ENCODE measurements around the gene DRP2.
"Not testable (repeated sequence)": the region's sequence is repeated elsewhere in the genome, so short reads cannot be mapped to it uniquely, and the experiment has no call there.

The DRP2 gene

GRCh38 chrX:101219116-101219863 is at the start of gene DRP2:
TSS of gene DRP2 (plus strand) at chrX:101219786. CDS start at chrX:101231648, 11,862 bp downstream.
- no peak for DNase-seq

GRCh38 chrX:101171883-101172400 is 47.6 kb upstream of the DRP2 start:
- no peak for DNase-seq

GRCh38 chrX:101176439-101176838 is 43.1 kb upstream of the DRP2 start:
- no peak for DNase-seq

- not testable (repeated sequence) for DNase-seq
Measured at GRCh38 chrX:101184876-101185275, 34.7 kb upstream of the DRP2 start.

GRCh38 chrX:101187961-101188360 is 31.6 kb upstream of the DRP2 start:
- DNase-seq = not testable (repeated sequence)

DNA sequence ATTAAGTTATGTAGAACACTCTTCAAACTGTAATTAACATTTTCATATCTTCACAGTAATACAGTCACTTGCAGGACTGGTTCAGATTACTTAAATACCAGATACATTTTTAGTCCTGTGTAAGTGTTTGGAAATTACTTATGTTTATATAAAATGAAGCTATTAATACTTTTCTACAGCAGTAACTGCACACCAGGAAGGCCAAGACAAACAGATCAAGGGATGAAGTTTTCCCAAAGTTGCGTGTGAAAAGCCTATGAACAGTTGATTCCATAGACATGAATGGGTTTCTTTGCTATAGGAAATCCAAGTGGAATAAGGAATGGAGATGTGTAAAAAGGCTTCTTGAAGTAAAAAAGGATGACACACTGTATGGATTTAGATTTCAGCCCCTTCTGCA is 28.9 kb upstream of the DRP2 start:
- no peak for DNase-seq

DNA sequence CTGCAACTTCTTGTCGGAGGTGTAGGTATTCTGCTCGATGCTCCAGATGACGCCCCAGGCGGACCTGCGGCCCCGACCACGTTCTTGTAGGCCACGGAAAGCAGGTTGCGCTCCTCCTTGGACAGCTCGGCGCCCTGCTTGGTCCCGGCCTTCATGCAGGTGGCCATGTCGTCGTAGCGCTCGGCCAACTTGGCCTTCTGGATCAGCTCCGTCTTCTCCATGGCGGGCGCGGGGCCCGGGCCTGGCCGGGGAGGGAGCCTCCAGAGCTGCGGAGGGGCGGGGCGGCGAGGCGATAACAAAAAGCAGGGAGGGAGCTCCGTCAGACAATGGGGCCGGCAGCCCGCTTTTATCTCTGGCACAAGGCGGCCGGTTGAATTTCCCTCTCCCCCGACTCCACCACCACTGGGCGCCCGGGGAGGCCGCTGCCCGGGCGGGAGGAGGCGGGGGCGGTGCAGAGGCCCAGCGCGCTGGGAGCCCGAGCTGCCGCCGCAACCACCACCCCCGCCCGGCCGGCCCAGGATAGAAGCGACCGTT is 28.3 kb upstream of the DRP2 start:
- no peak for DNase-seq

GRCh38 chrX:101195442-101196173 is 24.0 kb upstream of the DRP2 start:
- DNase-seq = no peak

DNA sequence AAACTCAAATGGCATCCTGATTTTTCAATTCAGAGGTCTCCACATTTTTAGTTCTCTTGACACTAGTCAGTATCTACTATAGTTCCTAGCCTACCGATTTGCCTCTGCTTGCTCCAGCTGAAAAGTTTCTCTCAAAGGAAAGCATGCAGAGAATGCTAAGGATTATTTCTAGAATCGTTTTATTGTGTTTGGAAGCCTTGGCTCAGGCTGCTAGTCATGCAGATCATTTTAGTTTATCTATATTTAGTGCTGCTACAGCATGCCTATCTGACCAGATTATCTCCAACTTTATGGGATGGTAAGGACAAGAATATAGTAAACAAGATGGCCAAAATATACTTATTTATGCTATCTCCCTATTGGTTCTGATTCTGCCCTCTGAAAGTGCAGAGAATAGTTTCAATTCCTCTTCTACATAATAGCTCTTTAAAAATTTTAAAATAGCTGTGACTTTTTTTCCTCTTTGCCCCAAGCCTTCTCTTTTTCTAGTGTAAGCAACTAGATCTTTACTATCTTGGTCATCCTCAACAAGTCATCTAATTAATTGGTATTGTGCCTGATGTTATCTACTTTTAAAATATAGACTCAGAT is 15.7 kb upstream of the DRP2 start:
- no peak for DNase-seq

GRCh38 chrX:101206471-101206870 is 13.1 kb upstream of the DRP2 start:
- peak in 3 of 6 experiments; percentile 5 to 31 (median 11) for DNase-seq

DNA sequence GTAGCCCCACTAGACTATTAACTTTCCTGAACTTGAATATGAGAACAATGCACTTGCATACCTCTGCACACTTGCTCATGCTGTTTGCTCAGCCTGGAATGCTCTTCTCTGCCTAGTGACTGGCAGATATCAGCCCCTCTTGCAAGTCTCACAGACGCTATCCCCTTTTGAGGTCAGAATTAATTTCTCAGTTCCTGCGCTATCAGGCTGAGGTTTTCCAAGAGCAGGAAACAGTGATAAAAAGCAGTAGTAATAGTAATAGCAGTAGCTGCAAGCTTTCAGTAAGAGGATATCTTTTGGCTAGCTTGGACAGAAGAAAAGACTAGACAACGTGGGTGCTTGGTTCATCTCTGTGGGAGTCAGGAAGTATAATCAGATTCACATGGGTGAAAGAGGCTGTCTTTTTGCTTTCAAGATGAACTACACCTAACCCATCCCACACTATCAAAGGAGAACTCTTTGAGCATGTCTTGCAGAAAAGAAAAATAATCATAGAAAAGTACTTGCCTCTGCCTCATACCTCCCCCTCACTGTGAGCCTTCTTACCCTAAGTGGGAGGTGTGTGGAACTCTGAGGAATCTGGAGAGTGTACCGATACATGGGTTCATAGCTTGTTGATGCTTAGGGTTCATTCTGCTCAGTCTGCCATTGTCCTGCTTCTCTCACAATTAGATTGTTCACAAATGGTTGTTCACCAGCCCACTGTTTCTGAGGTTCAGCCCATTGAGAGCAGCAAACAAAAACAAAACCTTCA is 11.3 kb upstream of the DRP2 start:
- no peak for DNase-seq

- DNase-seq = no peak
Measured at GRCh38 chrX:101210630-101211029, 9.0 kb upstream of the DRP2 start.

DNA sequence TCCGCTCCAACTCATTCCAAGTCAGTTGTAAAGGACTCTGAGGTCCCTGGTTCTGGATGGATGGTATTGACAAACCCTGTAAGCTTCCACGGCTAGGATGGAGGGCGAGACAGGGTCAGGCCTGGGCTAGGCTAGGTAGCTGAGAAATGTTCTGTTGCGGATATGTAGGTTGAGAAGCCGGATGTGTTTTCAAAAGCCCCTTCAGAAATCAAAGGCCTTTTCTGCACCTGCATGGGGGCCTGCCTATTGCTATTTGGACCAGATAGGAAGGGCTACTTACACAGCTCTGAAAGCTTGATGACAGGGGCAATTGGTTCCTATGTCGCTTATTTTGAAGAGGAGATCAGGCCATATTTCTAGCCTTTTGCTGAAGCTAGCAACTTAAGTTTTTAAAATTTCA is 1.9 kb upstream of the DRP2 start:
- DNase-seq = peak in 1 of 6 experiments; percentile 1

DNA sequence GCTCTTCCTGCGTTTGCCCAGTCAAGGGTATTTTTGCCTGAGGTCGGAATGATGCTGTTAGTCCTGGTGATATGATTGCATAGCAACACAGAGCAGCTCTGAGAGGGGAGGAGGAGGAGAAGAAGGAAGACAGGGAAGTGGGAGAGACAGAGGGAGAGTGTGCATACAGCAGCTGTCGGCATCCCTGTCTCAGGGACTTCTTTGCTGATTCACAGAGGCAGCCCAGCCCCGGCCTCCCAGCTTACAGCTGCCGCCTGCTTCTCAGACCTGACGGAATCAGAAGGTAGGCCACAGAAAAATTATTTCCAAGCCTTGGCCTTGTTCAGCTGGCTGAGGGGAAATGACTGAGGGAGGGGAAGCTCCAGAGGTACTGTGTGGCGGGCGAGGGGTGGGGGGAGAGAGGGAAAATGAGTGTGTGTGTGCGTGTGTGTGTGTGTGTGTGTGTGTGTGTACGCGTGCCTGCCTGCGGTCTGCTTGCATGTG is 319 bp downstream of the DRP2 start:
- no peak for DNase-seq

DNA sequence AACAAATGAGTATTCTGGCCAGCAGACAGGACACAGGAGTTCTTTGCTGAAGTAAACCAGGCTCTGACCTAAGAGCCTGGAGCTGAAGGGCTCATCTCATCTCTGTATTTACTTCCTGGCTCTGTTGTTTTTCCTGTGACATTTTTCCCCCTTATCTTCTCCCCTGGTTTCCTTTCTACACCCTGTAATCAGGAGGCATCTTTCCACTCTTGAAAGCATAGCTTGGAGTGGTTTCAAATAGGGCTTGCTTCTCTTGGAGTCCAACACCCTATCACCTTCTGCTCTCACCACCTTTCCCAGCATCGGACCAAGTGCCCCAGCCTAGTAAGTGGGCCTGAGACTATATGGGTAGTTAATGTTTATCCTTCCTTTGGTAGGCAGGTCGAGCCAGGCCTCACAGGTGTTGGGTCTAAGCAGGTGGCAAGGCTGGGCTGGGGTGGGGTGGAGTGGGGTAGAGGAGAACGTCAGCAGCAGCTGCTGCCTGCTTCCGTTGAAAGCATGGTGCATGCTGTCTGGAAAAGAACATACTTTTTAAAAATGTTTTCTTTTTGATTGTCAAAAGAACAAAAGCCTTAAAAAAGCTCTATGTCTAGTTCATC is 1.2 kb downstream of the DRP2 start:
- peak in 1 of 6 experiments; percentile 4 for DNase-seq

GRCh38 chrX:101223226-101223625 is 3.6 kb downstream of the DRP2 start:
- no peak for DNase-seq

- DNase-seq = no peak
Measured at GRCh38 chrX:101229170-101229569, 9.6 kb downstream of the DRP2 start.

- DNase-seq = no peak
Measured at GRCh38 chrX:101230636-101231035, 11.1 kb downstream of the DRP2 start.

DNA sequence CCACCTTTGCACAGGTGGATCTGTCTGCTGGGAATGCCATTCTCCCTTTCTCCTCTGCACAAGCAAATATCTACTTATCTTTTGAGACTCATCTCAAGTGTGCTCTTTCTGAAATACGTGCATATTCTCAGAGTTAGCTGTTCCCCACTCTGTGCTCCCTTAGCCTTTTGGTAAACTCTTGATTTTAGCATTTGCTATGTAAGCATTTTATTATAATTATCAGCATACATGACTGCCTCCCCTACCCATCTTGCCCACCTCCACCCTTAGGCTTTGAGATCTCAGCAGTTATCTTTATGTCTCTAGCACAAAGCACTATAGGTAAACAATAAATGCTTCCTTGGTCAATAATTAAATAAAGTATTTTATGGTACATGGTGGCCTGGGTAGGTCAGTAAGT is 11.5 kb downstream of the DRP2 start:
- DNase-seq = no peak

GRCh38 chrX:101232316-101232715 is 12.7 kb downstream of the DRP2 start:
- no peak for DNase-seq

GRCh38 chrX:101237041-101237440 is 17.5 kb downstream of the DRP2 start:
- DNase-seq = no peak

- no peak for DNase-seq
Measured at GRCh38 chrX:101241531-101241930, 21.9 kb downstream of the DRP2 start.
